AG10803 (cell line): ENCODE measurements around the gene CLCN1.

Experiments used
- DNase-seq: peaks from one replicate; pipeline ENCODE4 v3.0.0; 2010; ENCODE audit warnings: low read depth
- H3K4me3 ChIP-seq: 2 replicates; pipeline ENCODE4 v1.5.1; 2011; ENCODE audit warnings: mild to moderate bottlenecking, low read length, control low read depth
- CTCF ChIP-seq: conservative IDR thresholded peaks from 2 replicates; pipeline ENCODE4 v1.5.1; 2011; ENCODE audit warnings: mild to moderate bottlenecking, low read length, control low read depth, inconsistent platforms

CLCN1 gene

DNA sequence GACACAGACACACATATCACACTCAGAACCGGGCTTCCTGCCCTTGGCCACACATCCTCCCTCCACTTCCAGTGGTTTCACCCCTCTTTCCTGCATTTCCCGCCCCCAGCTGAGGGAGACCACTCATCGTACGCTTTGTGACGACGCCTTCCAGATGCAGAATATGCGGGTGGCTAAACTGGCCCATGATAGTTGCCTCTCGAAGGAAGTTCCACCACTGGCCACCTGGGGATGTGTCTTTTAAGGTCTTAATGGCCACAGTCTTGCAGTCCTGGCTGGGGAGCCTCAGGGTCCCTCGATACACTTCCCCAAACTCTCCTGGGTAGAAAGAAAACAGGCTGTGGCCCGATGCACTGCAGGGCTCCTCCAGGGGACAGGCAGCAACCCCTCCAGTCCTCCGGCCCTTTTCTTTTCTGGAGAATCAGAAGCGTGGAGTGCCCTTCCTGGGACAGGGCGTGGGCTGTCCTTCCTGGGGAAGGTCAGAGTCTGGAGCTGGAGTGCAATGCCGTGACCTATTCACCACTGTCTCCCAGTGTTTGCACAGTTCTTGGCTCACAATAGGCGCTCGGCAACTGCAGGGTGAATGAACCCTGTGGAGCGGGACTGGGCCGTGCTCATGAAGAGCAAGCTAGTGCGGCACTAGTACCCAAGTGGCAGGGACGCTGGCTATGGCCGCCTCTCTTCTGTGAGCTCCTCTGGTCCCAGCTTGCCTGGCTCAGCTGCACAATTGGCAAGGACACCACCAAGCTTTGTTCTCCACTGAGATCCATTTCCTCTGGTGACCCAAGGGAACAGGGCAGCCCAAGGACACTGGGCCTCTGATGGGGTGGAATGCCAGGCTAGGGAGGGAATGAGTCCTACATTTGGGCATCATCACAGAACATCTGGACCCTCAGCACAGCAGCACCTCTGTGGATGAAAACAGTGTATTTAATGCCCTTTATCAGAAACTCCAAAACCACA is 79.6 kb downstream of the CLCN1 start:
- TF ChIP-seq CTCF = peak; percentile 15; the same call in 1 of the 2 replicates
- DNase-seq = no peak
- H3K4me3 ChIP-seq = no peak overlapping the region

GRCh38 chr7:143396182-143396581 is 80.3 kb downstream of the CLCN1 start:
- DNase-seq = no peak

DNA sequence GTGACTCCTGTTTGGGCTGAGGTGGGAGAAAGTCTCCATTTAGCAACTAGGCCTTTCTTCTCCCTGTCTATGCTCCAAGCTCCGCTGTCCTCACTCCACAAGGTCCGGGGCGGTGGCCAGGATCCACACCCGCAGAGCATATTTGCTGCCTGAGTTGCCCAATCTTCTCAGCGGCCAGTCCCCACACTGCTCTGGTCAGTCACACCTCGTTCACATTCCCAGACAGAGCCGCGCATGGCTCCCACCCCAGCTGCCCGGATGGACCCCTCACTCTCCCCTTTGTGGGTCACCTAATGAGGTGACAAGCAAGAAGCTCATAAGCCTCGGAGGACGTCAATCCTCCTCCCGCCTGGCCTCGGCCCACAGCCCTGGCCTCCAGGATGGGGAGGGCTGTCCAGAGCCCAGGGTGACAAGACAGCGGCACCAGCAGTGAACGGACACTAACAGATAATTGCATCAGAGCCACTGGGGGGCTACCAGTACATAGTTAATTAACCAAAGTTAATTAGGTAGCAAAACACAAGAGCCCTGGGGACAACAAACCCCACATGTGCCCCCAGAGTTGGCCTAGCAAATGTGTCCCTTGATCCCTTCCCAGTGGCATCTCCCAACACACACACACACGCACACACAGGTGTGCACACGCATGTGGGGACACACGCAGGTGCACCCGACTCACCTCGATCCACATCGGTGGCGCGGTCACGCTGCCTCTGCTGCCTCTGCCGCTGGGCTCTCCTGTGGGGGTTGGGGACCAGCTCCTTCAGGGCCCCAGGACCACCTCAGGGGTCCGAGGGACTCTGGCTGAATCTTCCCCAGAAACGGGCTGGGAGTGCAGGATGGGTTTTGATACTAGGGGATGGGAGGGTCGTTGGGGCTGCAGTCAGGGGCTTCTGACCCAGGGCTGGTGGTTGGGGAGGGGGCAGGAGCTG is 81.0 kb downstream of the CLCN1 start:
- H3K4me3 ChIP-seq = no peak overlapping the region
- TF ChIP-seq CTCF = no peak
- DNase-seq = no peak

More at GRCh38 chr7:143396182-143396581, 80.3 kb downstream of the CLCN1 start:
- H3K4me3 ChIP-seq = no peak overlapping the region
- no peak for TF ChIP-seq CTCF

- no peak for TF ChIP-seq CTCF
- no peak for DNase-seq
- H3K4me3 ChIP-seq = no peak overlapping the region
Measured at GRCh38 chr7:143397710-143398530, 82.0 kb downstream of the CLCN1 start.

DNA sequence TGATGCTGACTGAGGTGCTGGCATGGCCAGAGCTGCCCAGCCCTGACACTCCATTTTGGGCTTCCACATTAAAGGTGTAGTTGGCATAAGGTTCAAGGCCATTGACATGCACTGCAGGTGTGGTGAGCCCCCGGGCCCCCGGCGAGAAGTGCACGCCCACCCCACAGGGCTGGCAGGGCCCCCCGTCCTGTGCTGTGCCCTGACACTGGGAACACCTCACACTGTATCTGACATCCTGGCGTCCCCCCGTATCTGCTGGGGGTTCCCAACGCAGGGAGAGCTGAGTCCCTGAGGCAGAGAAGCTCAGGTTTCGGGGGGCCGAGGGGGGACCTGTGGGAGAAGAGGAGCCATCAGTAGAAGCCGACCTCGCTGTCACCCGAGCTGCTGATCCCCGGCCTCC is 82.7 kb downstream of the CLCN1 start:
- no peak for TF ChIP-seq CTCF
- DNase-seq = no peak
- no peak overlapping the region for H3K4me3 ChIP-seq

DNA sequence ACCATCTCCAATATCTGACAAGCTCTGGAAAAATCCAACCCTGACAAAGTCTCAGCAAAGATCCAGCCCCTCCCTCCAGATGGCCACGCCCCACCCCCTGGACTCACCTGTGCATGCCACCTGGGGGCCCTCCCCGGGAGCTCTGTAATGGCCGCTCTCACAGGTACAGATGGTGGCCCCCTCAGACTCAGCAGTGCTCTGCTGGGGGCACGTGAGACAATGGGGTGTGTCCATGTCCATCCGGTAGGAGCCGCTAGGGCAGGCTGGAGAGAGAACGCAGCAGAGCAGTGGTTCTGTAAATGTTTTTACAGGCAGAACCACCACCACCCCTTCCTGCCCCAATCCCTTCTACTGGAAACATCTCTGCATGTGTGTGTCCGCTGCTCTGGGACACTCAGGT is 83.2 kb downstream of the CLCN1 start:
- H3K4me3 ChIP-seq = no peak overlapping the region
- TF ChIP-seq CTCF = no peak
- DNase-seq = no peak
